ENCODE data around the gene PCDHB11.
"Not testable (repeated sequence)": the region's sequence is repeated elsewhere in the genome, so short reads cannot be mapped to it uniquely, and the experiment has no call there.

The PCDHB11 gene

GRCh38 chr5:141241496-141241895 lies 42.1 kb downstream of the PCDHB11 start:
- no peak for DNase-seq (ENCODE audit: low spot score)

- peak; percentile 21 for DNase-seq (ENCODE audit: low spot score)
Measured at GRCh38 chr5:141245250-141245717, 45.9 kb downstream of the PCDHB11 start, which contains the start of gene PCDHB15. TSS of gene PCDHB15 (plus strand) at chr5:141245395. CDS start at chr5:141245579, 184 bp downstream.

GRCh38 chr5:141246971-141247370 lies 47.5 kb downstream of the PCDHB11 start:
- DNase-seq (ENCODE audit: low spot score) = not testable (repeated sequence)

- DNase-seq (ENCODE audit: low spot score) = not testable (repeated sequence)
Measured at GRCh38 chr5:141247434-141247833, 48.0 kb downstream of the PCDHB11 start.

GRCh38 chr5:141250576-141250975 lies 51.1 kb downstream of the PCDHB11 start:
- no peak for DNase-seq (ENCODE audit: low spot score)

All from pons (tissue), 1 donor.